Activated naive CD4-positive, alpha-beta T cell treated with anti-CD3 and anti-CD28 coated beads, Interleukin-2, amount 10 ng/mL, durations not matched to agents 7 days and 5 days (primary cell): ENCODE measurements around the gene CPLX1.

Experiments
- CTCF ChIA-PET: fragments of 350-600 bp; sonication (Branson Sonifier 250); formaldehyde crosslinking; loops from one replicate; lab custom pipeline; 2021; ENCODE audit warnings: antibody characterized with exemption; lab: Charles Lee
- DNase-seq: peaks from one replicate; pipeline ENCODE4 v3.0.0-alpha.2; 2020
- H3K27ac Mint-ChIP-seq: one replicate; pipeline ENCODE4 v1.8.0; 2021; ENCODE audit warnings: mild to moderate bottlenecking, moderate library complexity, mixed read lengths
- H3K27me3 Mint-ChIP-seq: one replicate; pipeline ENCODE4 v1.8.0; 2021; ENCODE audit warnings: mild to moderate bottlenecking, mixed read lengths
- H3K36me3 Mint-ChIP-seq: one replicate; pipeline ENCODE4 v1.8.0; 2021; ENCODE audit warnings: mixed read lengths
- H3K4me1 Mint-ChIP-seq: one replicate; pipeline ENCODE4 v1.8.0; 2021; ENCODE audit warnings: mixed read lengths
- H3K4me3 Mint-ChIP-seq: one replicate; pipeline ENCODE4 v1.8.0; 2021; ENCODE audit warnings: mild to moderate bottlenecking, moderate library complexity, mixed read lengths
- H3K9me3 Mint-ChIP-seq: one replicate; pipeline ENCODE4 v1.8.0; 2021; ENCODE audit warnings: mixed read lengths

CPLX1 gene

GRCh38 chr4:823176-823760, 2.7 kb downstream of the CPLX1 start:
- no peaks in the 10 kb centered on the region for H3K9me3 Mint-ChIP-seq
- CTCF ChIA-PET = no interaction called here
- no peak overlapping the region for H3K4me3 Mint-ChIP-seq
- no peaks in the 10 kb centered on the region for H3K36me3 Mint-ChIP-seq
- DNase-seq = no peak
- no peaks in the 10 kb centered on the region for H3K4me1 Mint-ChIP-seq
- no peak overlapping the region for H3K27ac Mint-ChIP-seq
- H3K27me3 Mint-ChIP-seq = peaks cover 80% of the 10 kb centered on the region

- no peak overlapping the region for H3K27ac Mint-ChIP-seq
- H3K4me1 Mint-ChIP-seq = no peaks in the 10 kb centered on the region
- H3K4me3 Mint-ChIP-seq = no peak overlapping the region
- no peaks in the 10 kb centered on the region for H3K36me3 Mint-ChIP-seq
- no peak for DNase-seq
- H3K27me3 Mint-ChIP-seq = peaks cover 78% of the 10 kb centered on the region
- H3K9me3 Mint-ChIP-seq = no peaks in the 10 kb centered on the region
- CTCF ChIA-PET = no interaction called here
Measured at GRCh38 chr4:822361-823175, 3.4 kb downstream of the CPLX1 start.

DNA sequence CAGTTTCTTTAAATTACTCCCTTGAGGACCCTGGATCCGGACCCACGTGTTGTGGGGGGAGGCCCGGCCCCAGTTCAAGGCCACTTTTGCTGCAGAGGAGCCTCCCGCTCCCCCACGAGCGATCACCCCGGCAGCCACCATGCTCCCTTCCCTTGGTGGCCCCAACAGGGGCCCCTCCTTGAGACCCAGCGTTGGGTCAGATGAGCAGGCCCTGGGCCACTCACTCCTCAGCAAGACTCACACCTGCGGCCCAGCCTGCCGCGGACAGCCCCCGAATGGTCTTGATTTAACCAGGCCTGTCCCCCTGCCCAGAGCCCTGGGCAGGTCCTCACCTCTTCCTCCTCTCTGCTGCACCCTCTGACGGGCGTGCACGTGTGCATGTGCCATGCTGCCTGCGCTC, 4.3 kb downstream of the CPLX1 start:
- H3K36me3 Mint-ChIP-seq = no peaks in the 10 kb centered on the region
- H3K4me3 Mint-ChIP-seq = no peak overlapping the region
- H3K9me3 Mint-ChIP-seq = no peaks in the 10 kb centered on the region
- H3K27ac Mint-ChIP-seq = no peak overlapping the region
- DNase-seq = no peak
- peaks cover 71% of the 10 kb centered on the region for H3K27me3 Mint-ChIP-seq
- H3K4me1 Mint-ChIP-seq = no peaks in the 10 kb centered on the region
- CTCF ChIA-PET = no interaction called here

GRCh38 chr4:821181-821591, 4.7 kb downstream of the CPLX1 start:
- Mint-ChIP-seq H3K4me1 (no peaks in the 10 kb centered on the region), H3K27me3 (peaks cover 74% of the 10 kb centered on the region), H3K27ac (no peak overlapping the region), H3K9me3 (no peaks in the 10 kb centered on the region), H3K36me3 (no peaks in the 10 kb centered on the region), H3K4me3 (no peak overlapping the region)
- no peak for DNase-seq
- CTCF ChIA-PET = no interaction called here

- no peak overlapping the region for H3K4me3 Mint-ChIP-seq
- no peak for DNase-seq
- no peaks in the 10 kb centered on the region for H3K9me3 Mint-ChIP-seq
- H3K27me3 Mint-ChIP-seq = peaks cover 75% of the 10 kb centered on the region
- CTCF ChIA-PET = no interaction called here
- no peaks in the 10 kb centered on the region for H3K36me3 Mint-ChIP-seq
- no peak overlapping the region for H3K27ac Mint-ChIP-seq
- no peaks in the 10 kb centered on the region for H3K4me1 Mint-ChIP-seq
Measured at GRCh38 chr4:820230-821172, 5.4 kb downstream of the CPLX1 start.

DNA sequence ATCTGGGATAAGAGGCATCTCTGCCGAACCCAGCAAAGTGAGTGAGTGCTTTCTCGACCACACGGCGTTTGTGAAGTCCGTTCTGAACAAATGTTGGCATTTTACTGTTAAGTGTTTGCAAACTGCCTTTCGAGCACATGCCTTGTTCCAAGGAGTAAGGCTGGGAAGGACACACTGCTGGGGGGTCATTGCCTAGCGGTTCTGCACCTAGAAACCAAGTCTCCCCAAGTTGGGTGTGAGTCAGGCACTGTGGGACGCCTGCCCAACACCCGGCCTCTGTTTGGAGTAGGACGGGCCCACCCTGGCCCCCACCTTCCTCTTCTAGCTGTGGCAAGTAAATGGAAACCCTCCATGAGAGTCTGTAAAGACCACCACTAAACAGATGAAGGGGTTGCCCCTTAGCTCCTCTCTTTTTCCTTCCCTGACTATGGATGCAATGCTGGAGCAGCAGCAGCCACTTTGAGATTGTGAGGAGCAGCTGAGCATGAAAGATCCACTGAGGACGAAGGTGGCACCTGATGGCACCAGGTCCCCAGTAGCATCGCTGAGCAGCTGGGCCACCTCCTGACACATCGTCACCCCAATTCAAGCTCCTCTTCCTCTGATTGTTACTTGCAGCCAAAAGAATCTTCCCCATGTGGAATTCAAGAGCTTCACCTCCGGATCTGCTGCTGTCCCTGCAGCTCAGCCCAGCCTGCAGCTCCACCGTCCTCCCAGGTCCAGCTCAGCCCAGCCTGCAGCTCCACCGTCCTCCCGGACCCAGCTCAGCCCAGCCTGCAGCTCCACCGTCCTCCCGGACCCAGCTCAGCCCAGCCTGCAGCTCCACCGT, 6.3 kb downstream of the CPLX1 start:
- Mint-ChIP-seq H3K4me1 (no peaks in the 10 kb centered on the region), H3K36me3 (no peaks in the 10 kb centered on the region), H3K27me3 (peaks cover 75% of the 10 kb centered on the region), H3K9me3 (no peaks in the 10 kb centered on the region), H3K4me3 (no peak overlapping the region), H3K27ac (no peak overlapping the region)
- CTCF ChIA-PET = no interaction called here
- DNase-seq = no peak

- H3K4me3 Mint-ChIP-seq = no peak overlapping the region
- no peaks in the 10 kb centered on the region for H3K4me1 Mint-ChIP-seq
- no peaks in the 10 kb centered on the region for H3K36me3 Mint-ChIP-seq
- CTCF ChIA-PET = interaction anchor here (0.6 kb wide), 2 partner anchors 203 to 574 kb away, joined by 3 read pairs; no protein-coding TSS in a partner anchor
- no peaks in the 10 kb centered on the region for H3K9me3 Mint-ChIP-seq
- no peak overlapping the region for H3K27ac Mint-ChIP-seq
- peaks cover 75% of the 10 kb centered on the region for H3K27me3 Mint-ChIP-seq
- no peak for DNase-seq
Measured at GRCh38 chr4:818106-818921, 7.6 kb downstream of the CPLX1 start.

DNA sequence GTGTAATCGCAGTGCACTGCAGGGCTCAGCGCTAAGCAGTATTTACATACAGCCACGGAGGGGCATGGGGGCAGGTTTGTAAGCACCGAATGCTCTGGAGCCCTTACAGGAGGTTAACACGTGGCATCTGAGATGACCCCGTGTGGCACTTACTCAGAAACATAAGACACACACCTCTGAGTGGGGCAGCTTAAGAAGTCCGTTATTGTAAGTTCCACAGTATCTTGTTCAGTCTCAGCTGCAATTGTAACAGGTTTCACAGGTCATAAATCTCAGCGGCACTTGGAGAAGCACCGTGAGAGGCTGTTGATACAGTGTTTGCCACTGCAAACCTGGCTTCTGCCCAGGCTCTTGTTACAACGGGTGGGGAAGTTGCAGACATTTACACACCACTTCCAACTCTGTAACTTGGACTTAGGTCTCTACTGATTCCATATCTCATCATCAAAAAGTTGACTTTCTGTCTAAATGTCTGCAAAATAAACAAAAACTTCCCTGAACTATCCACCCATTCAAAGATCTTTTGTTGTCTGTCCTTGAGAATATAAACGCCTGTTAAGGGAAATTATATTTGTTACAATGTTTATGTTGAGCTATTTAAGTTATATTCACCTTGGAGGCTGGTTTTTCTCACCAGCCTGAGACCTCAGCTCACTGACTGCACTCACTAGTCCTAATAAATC, 10.3 kb downstream of the CPLX1 start:
- no peaks in the 10 kb centered on the region for H3K9me3 Mint-ChIP-seq
- no peaks in the 10 kb centered on the region for H3K36me3 Mint-ChIP-seq
- no peak overlapping the region for H3K4me3 Mint-ChIP-seq
- CTCF ChIA-PET = no interaction called here
- H3K4me1 Mint-ChIP-seq = no peaks in the 10 kb centered on the region
- H3K27me3 Mint-ChIP-seq = peaks cover 77% of the 10 kb centered on the region
- H3K27ac Mint-ChIP-seq = no peak overlapping the region
- DNase-seq = no peak

- Mint-ChIP-seq H3K4me1 (no peaks in the 10 kb centered on the region), H3K36me3 (no peaks in the 10 kb centered on the region), H3K9me3 (no peaks in the 10 kb centered on the region), H3K4me3 (no peak overlapping the region), H3K27me3 (peaks cover 73% of the 10 kb centered on the region), H3K27ac (no peak overlapping the region)
- CTCF ChIA-PET = no interaction called here
- no peak for DNase-seq
Measured at GRCh38 chr4:814312-814850, 11.5 kb downstream of the CPLX1 start.

GRCh38 chr4:813900-814299, 12.0 kb downstream of the CPLX1 start:
- DNase-seq = no peak
- H3K4me1 Mint-ChIP-seq = no peaks in the 10 kb centered on the region
- H3K4me3 Mint-ChIP-seq = no peak overlapping the region
- no peaks in the 10 kb centered on the region for H3K9me3 Mint-ChIP-seq
- CTCF ChIA-PET = no interaction called here
- H3K36me3 Mint-ChIP-seq = no peaks in the 10 kb centered on the region
- no peak overlapping the region for H3K27ac Mint-ChIP-seq
- peaks cover 76% of the 10 kb centered on the region for H3K27me3 Mint-ChIP-seq

DNA sequence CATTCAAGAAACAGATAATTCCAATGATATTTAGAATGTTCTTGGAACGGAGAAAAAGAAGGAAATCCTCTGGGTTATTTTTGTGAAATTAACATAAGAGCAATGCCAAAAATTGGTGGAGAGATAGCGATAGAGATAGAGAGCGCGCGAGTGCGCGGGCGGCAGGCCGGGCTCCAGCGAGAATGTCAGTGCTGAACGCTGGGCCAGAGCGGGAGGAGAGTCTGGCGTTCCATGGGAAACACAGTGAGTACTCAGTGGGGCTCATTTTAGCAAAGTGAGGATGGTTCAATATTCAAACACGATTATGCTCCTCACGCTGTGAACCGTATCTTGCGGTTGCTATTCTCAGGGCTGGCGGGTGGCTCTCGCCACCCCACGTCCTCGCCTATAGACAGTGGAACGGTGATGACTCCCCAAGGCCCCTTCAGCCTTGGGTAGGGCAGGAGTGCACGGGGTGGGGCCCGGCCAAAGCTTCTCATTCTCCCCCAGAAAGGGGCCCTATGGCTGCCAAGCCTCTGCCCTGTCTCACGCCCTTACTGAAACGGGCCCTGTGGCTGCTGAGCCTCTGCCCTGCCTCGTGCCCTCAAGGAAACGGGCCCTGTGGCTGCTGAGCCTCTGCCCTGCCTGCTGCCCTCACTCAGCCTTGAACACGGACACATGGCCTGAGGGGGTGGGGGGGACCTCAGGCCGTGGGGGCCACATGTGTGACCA, 16.9 kb downstream of the CPLX1 start:
- CTCF ChIA-PET = no interaction called here
- no peaks in the 10 kb centered on the region for H3K4me1 Mint-ChIP-seq
- DNase-seq = no peak
- peaks cover 56% of the 10 kb centered on the region for H3K27me3 Mint-ChIP-seq
- H3K9me3 Mint-ChIP-seq = peaks cover 6% of the 10 kb centered on the region
- no peaks in the 10 kb centered on the region for H3K36me3 Mint-ChIP-seq
- peak overlapping the region; percentile 38 for H3K27ac Mint-ChIP-seq
- no peak overlapping the region for H3K4me3 Mint-ChIP-seq

- CTCF ChIA-PET = no interaction called here
- H3K4me3 Mint-ChIP-seq = no peak overlapping the region
- peaks cover 48% of the 10 kb centered on the region for H3K27me3 Mint-ChIP-seq
- DNase-seq = no peak
- H3K9me3 Mint-ChIP-seq = peaks cover 6% of the 10 kb centered on the region
- no peak overlapping the region for H3K27ac Mint-ChIP-seq
- no peaks in the 10 kb centered on the region for H3K36me3 Mint-ChIP-seq
- H3K4me1 Mint-ChIP-seq = no peaks in the 10 kb centered on the region
Measured at GRCh38 chr4:807792-808191, 18.1 kb downstream of the CPLX1 start.
